MCF 10A (cell line): Measurements from ENCODE around the gene COL6A3. TPM values are rescaled to one million over a fixed set of nuclear protein-coding genes. Genes with fewer than 3 reads are reported as not detected.

ENCODE experiments used
- BruUV-seq: library from RNA; stranded (reverse); fragments of 400-500 nt; replicated peaks from 2 replicates; lab custom pipeline; 2021; lab: Mats Ljungman, UMichigan
- CTCF ChIA-PET: fragments of 300-600 bp; sonication (Branson Sonifier 250); formaldehyde crosslinking; extraction: SDS; loops from one replicate; lab custom pipeline; 2021; ENCODE audit warnings: antibody characterized with exemption, inconsistent platforms; lab: Yijun Ruan, JAX
- POLR2A ChIA-PET: fragments of 300-600, 350-650 bp; sonication (Branson Sonifier 250); formaldehyde crosslinking; extraction: SDS; loops from one replicate; lab custom pipeline; 2020; ENCODE audit warnings: antibody characterized with exemption, inconsistent platforms; lab: Yijun Ruan, JAX
- DNase-seq: peaks from one replicate; pipeline ENCODE4 v3.0.0-alpha.2; 2018; ENCODE audit not compliant: unreplicated experiment
- H3K27ac Mint-ChIP-seq: one replicate; pipeline ENCODE4 v1.8.0; 2022; ENCODE audit warnings: mild to moderate bottlenecking, low read depth, mixed read lengths; ENCODE audit not compliant: unreplicated experiment
- H3K27me3 Mint-ChIP-seq: one replicate; pipeline ENCODE4 v1.8.0; 2022; ENCODE audit warnings: mixed read lengths; ENCODE audit not compliant: insufficient read depth, unreplicated experiment
- H3K36me3 Mint-ChIP-seq: one replicate; pipeline ENCODE4 v1.8.0; 2022; ENCODE audit warnings: mild to moderate bottlenecking, moderate library complexity, mixed read lengths; ENCODE audit not compliant: insufficient read depth, unreplicated experiment
- H3K4me1 Mint-ChIP-seq: one replicate; pipeline ENCODE4 v1.8.0; 2022; ENCODE audit warnings: mixed read lengths; ENCODE audit not compliant: insufficient read depth, unreplicated experiment
- H3K4me3 Mint-ChIP-seq: one replicate; pipeline ENCODE4 v1.8.0; 2022; ENCODE audit warnings: mild to moderate bottlenecking, moderate library complexity, mixed read lengths; ENCODE audit not compliant: unreplicated experiment
- H3K9me3 Mint-ChIP-seq: one replicate; pipeline ENCODE4 v1.8.0; 2022; ENCODE audit warnings: mixed read lengths; ENCODE audit not compliant: unreplicated experiment
- CTCF ChIP-seq: fragments of 200-600 bp; IDR thresholded peaks from one replicate; pipeline ENCODE4 v1.8.0; 2022; ENCODE audit warnings: antibody characterized with exemption, mild to moderate bottlenecking; ENCODE audit not compliant: unreplicated experiment
- intact Hi-C: fragments of 100-400 bp; cut with micrococcal nuclease; formaldehyde crosslinking; loops from 2 replicates; pipeline ENCODE4 v1.14.1; 2022
- total RNA-seq: library from RNA; stranded (reverse); gene quantifications from 2 replicates; pipeline ENCODE4 v1.2.3, GENCODE V29; 2022

The COL6A3 gene
- total RNA-seq, 1 experiment from 2014 or later: 0.19 TPM

DNA sequence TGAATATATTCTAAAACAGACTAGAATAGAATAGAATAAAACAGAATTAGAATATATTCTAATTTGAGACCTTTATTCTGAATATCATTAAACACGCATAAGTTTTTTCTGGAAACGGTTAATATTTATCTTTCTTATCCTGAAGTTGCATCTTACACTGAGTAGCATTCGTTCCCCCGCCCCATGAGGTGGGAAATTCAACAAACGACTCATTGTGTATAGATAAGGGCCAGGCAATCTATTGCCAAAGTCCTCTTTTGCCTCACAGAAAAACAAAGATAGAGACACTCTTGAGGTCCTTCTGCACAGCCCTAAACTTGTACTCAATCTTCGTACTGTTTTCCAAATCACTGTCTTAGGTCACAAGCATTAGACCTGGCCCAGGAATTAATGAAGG lies 98.1 kb downstream of the COL6A3 start:
- Mint-ChIP-seq H3K4me3 (no peak overlapping the region), H3K27ac (no peak overlapping the region), H3K27me3 (no peaks in the 10 kb centered on the region), H3K36me3 (no peaks in the 10 kb centered on the region), H3K9me3 (no peaks in the 10 kb centered on the region), H3K4me1 (peaks cover 6% of the 10 kb centered on the region)
- ChIA-PET POLR2A (no interaction called here), CTCF (interaction anchor here (0.6 kb wide), 1 partner anchor 821 kb away, joined by 3 read pairs; no protein-coding TSS in a partner anchor)
- no peak for TF ChIP-seq CTCF
- no TSS peak for BruUV-seq
- no peak for DNase-seq
- intact Hi-C loops: no loop called here

DNA sequence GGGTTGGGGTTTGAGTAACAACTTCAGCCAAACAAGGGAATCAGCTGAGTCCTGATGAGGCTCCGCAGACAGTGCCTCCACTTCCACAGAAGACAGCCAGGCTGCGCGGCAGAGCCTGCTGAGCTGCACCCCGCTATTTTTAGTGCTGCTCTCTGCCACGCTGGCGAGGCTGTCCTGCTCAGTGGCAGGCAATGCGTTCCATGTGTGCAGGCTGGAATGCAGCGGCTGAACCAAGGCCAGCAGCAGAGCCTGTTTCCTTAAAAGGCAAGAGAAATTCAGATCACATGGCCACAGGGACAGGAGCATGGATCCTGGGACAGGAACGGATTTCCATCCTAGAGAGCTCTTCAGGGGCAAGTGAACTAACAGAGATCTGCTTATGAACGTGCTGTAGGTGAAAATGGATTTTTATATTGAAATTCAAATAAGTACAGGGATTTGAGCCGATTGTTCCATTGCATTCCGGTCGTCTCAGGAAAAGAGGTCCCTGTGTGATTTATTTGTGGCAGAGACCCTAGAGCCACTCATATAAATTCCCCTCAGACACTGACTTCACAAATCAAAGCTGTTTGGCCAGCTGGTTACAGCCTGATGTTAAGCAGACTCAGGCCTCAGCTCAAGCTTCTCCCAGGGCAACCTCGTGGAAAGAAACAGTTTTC lies 98.7 kb downstream of the COL6A3 start:
- CTCF ChIA-PET: interaction anchor here (1.1 kb wide), 1 partner anchor 194 kb away, joined by 3 read pairs; no protein-coding TSS in a partner anchor
- no TSS peak for BruUV-seq
- Mint-ChIP-seq H3K27ac (no peak overlapping the region), H3K4me1 (peaks cover 9% of the 10 kb centered on the region), H3K36me3 (no peaks in the 10 kb centered on the region), H3K9me3 (no peaks in the 10 kb centered on the region), H3K4me3 (no peak overlapping the region), H3K27me3 (no peaks in the 10 kb centered on the region)
- intact Hi-C loops: no loop called here
- no peak for DNase-seq
- no peak for TF ChIP-seq CTCF
- POLR2A ChIA-PET: no interaction called here

DNA sequence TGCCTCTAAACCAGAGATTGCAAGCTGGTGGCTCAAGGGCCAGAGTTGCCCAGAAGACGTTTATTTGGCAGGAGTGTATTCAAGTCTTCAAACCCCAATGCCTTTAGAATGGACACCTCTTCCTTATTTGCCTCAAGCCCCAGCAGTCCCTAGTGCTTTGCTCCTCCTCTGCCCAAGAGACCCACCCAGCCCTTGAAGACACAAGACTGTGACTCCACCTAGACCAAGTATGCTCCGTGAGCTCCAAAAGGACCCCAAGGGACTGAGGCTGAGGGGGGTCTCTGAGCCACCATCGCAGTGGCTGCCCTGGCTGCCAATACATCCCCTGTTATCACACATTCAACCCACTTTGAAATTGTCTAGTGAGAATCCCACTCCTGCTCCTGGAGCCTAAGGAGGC lies 99.3 kb downstream of the COL6A3 start:
- H3K4me3 Mint-ChIP-seq: no peak overlapping the region
- intact Hi-C loops: no loop called here
- no peak for TF ChIP-seq CTCF
- DNase-seq: no peak
- H3K4me1 Mint-ChIP-seq: peaks cover 9% of the 10 kb centered on the region
- ChIA-PET CTCF (interaction anchor here (0.7 to 1.1 kb wide), 2 partner anchors 96 to 193 kb away, joined by 3 to 5 read pairs; no protein-coding TSS in a partner anchor), POLR2A (no interaction called here)
- H3K27ac Mint-ChIP-seq: no peak overlapping the region
- H3K36me3 Mint-ChIP-seq: no peaks in the 10 kb centered on the region
- BruUV-seq: no TSS peak
- H3K9me3 Mint-ChIP-seq: no peaks in the 10 kb centered on the region
- H3K27me3 Mint-ChIP-seq: no peaks in the 10 kb centered on the region

DNA sequence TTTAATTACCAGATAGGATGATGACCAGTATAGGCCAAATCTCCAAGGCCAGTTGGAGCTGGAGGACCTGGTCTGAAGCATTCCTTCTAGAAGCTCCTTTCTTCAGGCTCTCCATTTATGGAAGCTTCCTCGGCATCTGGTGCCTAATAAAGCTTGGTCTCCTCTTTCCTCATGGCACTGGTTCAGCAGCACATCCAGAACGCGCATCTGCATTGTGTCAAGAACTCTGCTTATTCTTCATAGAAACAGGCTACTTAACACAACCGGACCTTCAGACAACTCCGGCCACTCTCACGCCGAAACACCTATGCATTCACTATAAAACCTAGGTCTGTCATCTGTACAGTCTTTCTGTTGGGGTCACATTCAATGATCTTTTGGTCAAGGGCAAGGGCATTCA lies 99.8 kb downstream of the COL6A3 start:
- no TSS peak for BruUV-seq
- H3K36me3 Mint-ChIP-seq: no peaks in the 10 kb centered on the region
- H3K4me3 Mint-ChIP-seq: no peak overlapping the region
- no peak for TF ChIP-seq CTCF
- POLR2A ChIA-PET: no interaction called here
- intact Hi-C loops: no loop called here
- no peak for DNase-seq
- no peak overlapping the region for H3K27ac Mint-ChIP-seq
- no peaks in the 10 kb centered on the region for H3K27me3 Mint-ChIP-seq
- CTCF ChIA-PET: interaction anchor here (0.7 to 1.1 kb wide), 2 partner anchors 96 to 192 kb away, joined by 3 to 5 read pairs; no protein-coding TSS in a partner anchor
- H3K4me1 Mint-ChIP-seq: peaks cover 11% of the 10 kb centered on the region
- no peaks in the 10 kb centered on the region for H3K9me3 Mint-ChIP-seq
